OCI-LY7 (cell line): Measurements from ENCODE around the gene TSR3. TPM values are rescaled to one million over a fixed set of nuclear protein-coding genes. Genes with fewer than 3 reads are reported as not detected.

Source experiments
- BruUV-seq: library from RNA; stranded (reverse); fragments of 400-500 nt; replicated peaks from 2 replicates; lab custom pipeline; 2021; lab: Mats Ljungman, UMichigan
- CTCF ChIA-PET: fragments of 300-600 bp; sonication (Branson Sonifier 250); formaldehyde crosslinking; loops from one replicate; lab custom pipeline; 2022; ENCODE audit warnings: antibody characterized with exemption; ENCODE audit not compliant: unreplicated experiment; lab: Charles Lee
- POLR2A ChIA-PET: fragments of 300-600 bp; sonication (Branson Sonifier 250); formaldehyde crosslinking; loops from one replicate; lab custom pipeline; 2022; ENCODE audit warnings: antibody characterized with exemption; lab: Charles Lee
- DNase-seq: peaks from one replicate; pipeline ENCODE4 v3.0.0-alpha.2; 2015; ENCODE audit warnings: low spot score
- H2AFZ ChIP-seq: fragments of 200-600 bp; sonication (generic), shearing (Covaris generic); 2 replicates; pipeline ENCODE4 v1.6.1; 2014; ENCODE audit warnings: mild to moderate bottlenecking, antibody characterized with exemption, low read length, moderate library complexity
- H3K27ac ChIP-seq: fragments of 200-600 bp; sonication (generic); 2 replicates; pipeline ENCODE4 v1.5.1; 2014; ENCODE audit warnings: mixed run types, low read depth, mild to moderate bottlenecking, moderate library complexity, low read length, inconsistent platforms; ENCODE audit not compliant: poor library complexity, severe bottlenecking
- H3K36me3 ChIP-seq: fragments of 200-600 bp; sonication (generic); 2 replicates; pipeline ENCODE4 v1.6.1; 2014; ENCODE audit warnings: mild to moderate bottlenecking, antibody characterized with exemption, low read length, moderate library complexity, mixed read lengths; ENCODE audit not compliant: insufficient read depth
- H3K4me1 ChIP-seq: fragments of 200-600 bp; sonication (generic); 2 replicates; pipeline ENCODE4 v1.5.1; 2014; ENCODE audit warnings: mild to moderate bottlenecking, low read length; ENCODE audit not compliant: insufficient read depth, poor library complexity, severe bottlenecking
- H3K4me2 ChIP-seq: fragments of 200-600 bp; sonication (generic); 2 replicates; pipeline ENCODE4 v1.6.1; 2014; ENCODE audit warnings: mild to moderate bottlenecking, low read length
- H3K4me3 ChIP-seq: fragments of 200-600 bp; sonication (generic); 2 replicates; pipeline ENCODE4 v1.5.1; 2014; ENCODE audit warnings: mild to moderate bottlenecking, low read depth, low read length; ENCODE audit not compliant: poor library complexity, severe bottlenecking
- H3K79me2 ChIP-seq: fragments of 200-600 bp; sonication (generic); 2 replicates; pipeline ENCODE4 v1.6.1; 2016; ENCODE audit warnings: low read depth, mild to moderate bottlenecking, low read length, moderate library complexity, mixed read lengths; ENCODE audit not compliant: insufficient read depth
- H3K9me2 ChIP-seq: fragments of 200-600 bp; sonication (generic); 2 replicates; pipeline ENCODE4 v1.6.1; 2016; ENCODE audit warnings: mild to moderate bottlenecking, low read length, mixed read lengths; ENCODE audit not compliant: insufficient read depth
- H3K9me3 ChIP-seq: fragments of 200-600 bp; sonication (generic); 2 replicates; pipeline ENCODE4 v1.6.1; 2014; ENCODE audit warnings: mild to moderate bottlenecking, mixed run types, low read length, mixed read lengths
- H4K20me1 ChIP-seq: fragments of 200-600 bp; sonication (generic); 2 replicates; pipeline ENCODE4 v1.6.1; 2014; ENCODE audit warnings: mild to moderate bottlenecking, antibody characterized with exemption, low read length, moderate library complexity, mixed read lengths; ENCODE audit not compliant: insufficient read depth
- CTCF ChIP-seq: fragments of 200-600 bp; sonication (generic); conservative IDR thresholded peaks from 2 replicates; pipeline ENCODE4 v1.5.1; 2014; ENCODE audit warnings: mild to moderate bottlenecking, antibody characterized with exemption, low read length, moderate library complexity, mixed read lengths
- EZH2phosphoT487 ChIP-seq: fragments of 200-600 bp; sonication (generic); IDR thresholded peaks from 2 replicates; pipeline ENCODE4 v1.6.1; 2018; ENCODE audit warnings: low read depth, borderline replicate concordance, mild to moderate bottlenecking, mixed run types, antibody characterized with exemption, low read length, moderate library complexity, mixed read lengths
- intact Hi-C: fragments of 100-400 bp; cut with micrococcal nuclease; formaldehyde crosslinking; loops from one replicate; pipeline ENCODE4 v1.10.0; 2022; ENCODE audit not compliant: unreplicated experiment
- total RNA-seq, 2 experiments: library from RNA; depleted of rRNA in 1 of 2; stranded (reverse); fragments of >200 nt in 1 of 2; shearing (Covaris generic) in 1 of 2; gene quantifications; 2 replicates each; pipeline ENCODE4 v1.2.3, GENCODE V29; 2014 to 2022

The TSR3 gene
- total RNA-seq, 2 experiments from 2014 or later, result 47.2 to 75.8 TPM

GRCh38 chr16:1341495-1342420 lies 9.9 kb downstream of the TSR3 start:
- intact Hi-C loops, result loop anchor here (1.0 kb wide), 1 partner anchor 10 kb away; no protein-coding TSS in a partner anchor
- ChIA-PET CTCF (interaction anchor here (0.6 kb wide), 1 partner anchor 120 kb away, joined by 3 read pairs; no protein-coding TSS in a partner anchor), POLR2A (interaction anchor here (1.3 kb wide), 1 partner anchor 9 kb away, joined by 5 read pairs; no protein-coding TSS in a partner anchor)
- Histone ChIP-seq H2AFZ (peak overlapping the region; percentile 8; the same call in 1 of the 2 replicates), H3K9me3 (no peaks in the 10 kb centered on the region), H3K4me3 (peak overlapping the region; percentile 57), H3K36me3 (no peaks in the 10 kb centered on the region), H3K27ac (peak overlapping the region; percentile 55), H3K79me2 (no peaks in the 10 kb centered on the region), H3K9me2 (no peaks in the 10 kb centered on the region), H3K4me2 (peak overlapping the region; percentile 76), H4K20me1 (no peaks in the 10 kb centered on the region), H3K4me1 (peaks cover 18% of the 10 kb centered on the region)
- DNase-seq, result no peak
- TF ChIP-seq EZH2phosphoT487, result no peak
- TF ChIP-seq CTCF, result no peak
- BruUV-seq, result no TSS peak

DNA sequence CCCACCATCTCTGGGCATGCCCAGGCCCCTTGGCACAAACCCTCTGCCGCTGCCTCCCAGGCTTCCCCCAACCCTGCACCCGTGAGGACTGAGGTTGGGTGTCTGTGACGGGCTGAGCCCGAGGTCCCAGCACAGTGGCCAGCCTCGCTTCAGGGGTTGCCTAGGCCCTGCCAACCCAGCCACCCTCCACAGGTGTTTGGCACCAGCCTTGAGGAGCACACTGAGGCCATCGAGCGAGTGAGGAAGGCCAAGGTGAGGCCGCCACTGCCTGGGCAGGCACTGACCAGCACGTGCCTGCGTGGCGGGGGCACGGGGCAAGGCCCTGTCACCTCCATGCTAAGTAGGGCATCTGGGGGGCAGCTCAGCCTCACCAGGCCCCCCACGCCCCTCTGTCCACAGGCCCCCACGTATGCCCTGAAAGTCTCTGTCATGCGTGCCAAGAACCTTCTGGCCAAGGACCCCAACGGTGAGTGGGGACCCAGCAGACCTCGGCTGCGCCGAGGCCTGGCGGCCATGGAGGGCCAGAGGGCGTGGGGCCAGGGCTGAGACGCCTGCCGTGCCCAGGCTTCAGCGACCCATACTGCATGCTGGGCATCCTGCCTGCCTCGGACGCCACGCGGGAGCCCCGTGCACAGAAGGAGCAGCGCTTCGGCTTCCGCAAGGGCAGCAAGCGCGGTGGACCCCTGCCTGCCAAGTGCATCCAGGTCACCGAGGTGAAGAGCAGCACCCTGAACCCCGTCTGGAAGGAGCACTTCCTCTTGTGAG lies 10.8 kb downstream of the TSR3 start:
- Histone ChIP-seq H3K4me2 (no peak overlapping the region), H3K36me3 (no peaks in the 10 kb centered on the region), H3K27ac (no peak overlapping the region), H3K9me2 (no peaks in the 10 kb centered on the region), H3K4me1 (peaks cover 18% of the 10 kb centered on the region), H3K4me3 (no peak overlapping the region), H4K20me1 (no peaks in the 10 kb centered on the region), H3K9me3 (no peaks in the 10 kb centered on the region), H3K79me2 (no peaks in the 10 kb centered on the region), H2AFZ (no peak overlapping the region)
- no peak for TF ChIP-seq EZH2phosphoT487
- no peak for TF ChIP-seq CTCF
- DNase-seq, result no peak
- BruUV-seq, result no TSS peak
- POLR2A ChIA-PET, result no interaction called here
- intact Hi-C loops, result no loop called here
- CTCF ChIA-PET, result no interaction called here
